Upper lobe of left lung (tissue), 4 donors: ENCODE data around the gene ATIC.

Experiments used
- POLR2A ChIP-seq, 4 donors: fragments of 450-650 bp; IDR thresholded peaks; one replicate each; pipeline ENCODE4 v1.5.1; 2016 to 2017; ENCODE audit warnings: antibody characterized with exemption in 4 of 4, mild to moderate bottlenecking in 2 of 4
- TF ChIP-seq, protein P1 (sequence below), 6 experiments: fragments of 450-650 bp in 4 of 6; fragments of 200-600 bp in 2 of 6; sonication (generic) in 2 of 6; IDR thresholded peaks; one replicate each; pipeline ENCODE4 v1.5.1; 2016 to 2019; ENCODE audit warnings: antibody characterized with exemption in 6 of 6

- TF ChIP-seq, protein P1, sequence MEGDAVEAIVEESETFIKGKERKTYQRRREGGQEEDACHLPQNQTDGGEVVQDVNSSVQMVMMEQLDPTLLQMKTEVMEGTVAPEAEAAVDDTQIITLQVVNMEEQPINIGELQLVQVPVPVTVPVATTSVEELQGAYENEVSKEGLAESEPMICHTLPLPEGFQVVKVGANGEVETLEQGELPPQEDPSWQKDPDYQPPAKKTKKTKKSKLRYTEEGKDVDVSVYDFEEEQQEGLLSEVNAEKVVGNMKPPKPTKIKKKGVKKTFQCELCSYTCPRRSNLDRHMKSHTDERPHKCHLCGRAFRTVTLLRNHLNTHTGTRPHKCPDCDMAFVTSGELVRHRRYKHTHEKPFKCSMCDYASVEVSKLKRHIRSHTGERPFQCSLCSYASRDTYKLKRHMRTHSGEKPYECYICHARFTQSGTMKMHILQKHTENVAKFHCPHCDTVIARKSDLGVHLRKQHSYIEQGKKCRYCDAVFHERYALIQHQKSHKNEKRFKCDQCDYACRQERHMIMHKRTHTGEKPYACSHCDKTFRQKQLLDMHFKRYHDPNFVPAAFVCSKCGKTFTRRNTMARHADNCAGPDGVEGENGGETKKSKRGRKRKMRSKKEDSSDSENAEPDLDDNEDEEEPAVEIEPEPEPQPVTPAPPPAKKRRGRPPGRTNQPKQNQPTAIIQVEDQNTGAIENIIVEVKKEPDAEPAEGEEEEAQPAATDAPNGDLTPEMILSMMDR (IDR thresholded peaks at IDR 0.05) = no peak
- no peak for TF ChIP-seq POLR2A (IDR thresholded peaks at IDR 0.05)
These were observed 36.0 kb upstream of the ATIC start for GRCh38 chr2:215275824-215276223.
